GM20000 (cell line): ENCODE data around the gene PRLH.

Source experiments
- DNase-seq: peaks from one replicate; pipeline ENCODE4 v3.0.0; 2012; ENCODE audit warnings: low spot score
- CTCF ChIP-seq: IDR thresholded peaks from 2 replicates; pipeline ENCODE4 v1.5.1; 2012; ENCODE audit warnings: mild to moderate bottlenecking, control low read depth; ENCODE audit errors: extremely low read depth, missing control alignments

The PRLH gene

GRCh38 chr2:237566401-237567235, at the start of gene PRLH:
Gene PRLH (plus strand): TSS chr2:237566574. CDS start chr2:237566574, 0 bp downstream.
- TF ChIP-seq CTCF, result no peak
- DNase-seq, result no peak

- TF ChIP-seq CTCF, result no peak
- no peak for DNase-seq
These were observed 49.2 kb upstream of the PRLH start for GRCh38 chr2:237517163-237517562.

- TF ChIP-seq CTCF, result no peak
- DNase-seq, result no peak
These were observed 48.4 kb upstream of the PRLH start for GRCh38 chr2:237517990-237518389.

- TF ChIP-seq CTCF, result no peak
- DNase-seq, result no peak
These were observed 46.7 kb upstream of the PRLH start for GRCh38 chr2:237519506-237520245.

- no peak for TF ChIP-seq CTCF
- no peak for DNase-seq
These were observed 46.1 kb upstream of the PRLH start for GRCh38 chr2:237520290-237520689.

- DNase-seq, result no peak
- no peak for TF ChIP-seq CTCF
These were observed 41.7 kb upstream of the PRLH start for GRCh38 chr2:237524631-237525030.

GRCh38 chr2:237525559-237526157, 40.7 kb upstream of the PRLH start:
- no peak for TF ChIP-seq CTCF
- DNase-seq, result no peak
